ENCODE results near the gene FGF9.

The FGF9 gene

DNA sequence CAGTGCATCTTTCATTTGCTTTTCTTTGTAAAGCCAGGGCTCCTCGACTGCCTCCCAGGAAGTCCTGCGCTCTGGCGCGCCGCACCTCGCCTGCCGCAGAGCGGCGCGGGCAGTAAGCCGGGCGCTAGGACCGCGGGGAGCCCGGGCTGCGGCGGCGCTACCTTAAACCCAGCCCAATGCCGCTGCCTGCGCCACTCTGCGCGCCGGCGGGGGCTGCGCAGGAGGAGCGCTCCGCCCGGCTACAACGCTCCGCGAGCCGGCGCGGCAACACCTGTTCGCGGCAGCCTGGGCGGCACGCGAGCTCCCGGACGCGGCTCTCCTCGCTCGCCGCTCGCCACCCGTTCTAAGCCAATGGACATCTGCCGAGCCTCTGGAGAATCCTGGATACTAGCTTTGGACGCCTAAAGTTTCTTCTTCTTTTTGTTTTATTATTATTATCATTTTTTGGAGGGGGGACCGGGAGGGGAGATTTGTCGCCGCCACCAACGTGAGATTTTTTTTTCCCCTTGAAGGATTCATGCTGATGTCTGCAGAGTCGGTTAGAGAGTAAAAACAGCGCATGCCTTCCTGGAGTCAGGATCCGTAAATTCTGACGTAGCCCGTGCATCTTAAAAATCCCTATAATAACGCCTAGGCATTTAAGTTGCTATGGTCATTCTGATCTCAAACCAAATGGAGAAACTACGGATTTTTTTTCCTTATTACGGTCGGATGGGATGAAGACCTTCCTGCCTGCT is at the start of gene FGF9:
FGF9 (plus strand) TSS at position 191 of the 737 bp plus-strand sequence. CDS start 840 bp downstream, outside the sequence.
- DNase-seq, result peak; percentile 46

DNA sequence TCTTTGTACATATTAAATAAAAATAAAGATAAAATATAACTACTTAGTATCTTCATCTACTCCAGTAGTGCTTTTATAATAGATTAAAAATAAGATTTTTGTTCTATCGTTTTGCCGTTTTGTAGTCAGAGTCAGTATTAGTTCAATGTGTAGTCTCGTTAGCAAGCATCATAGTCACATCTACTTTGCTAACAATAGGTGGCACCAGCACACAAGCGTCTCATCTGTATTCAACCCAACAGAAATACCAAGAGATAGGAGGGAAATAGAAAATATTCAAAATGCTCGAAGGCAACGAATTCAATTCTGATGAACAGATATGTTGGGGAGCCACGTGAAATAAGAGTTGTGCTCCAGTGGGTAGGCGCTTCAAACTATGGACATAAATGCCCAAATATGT is 45.5 kb upstream of the FGF9 start:
- no peak for DNase-seq

DNA sequence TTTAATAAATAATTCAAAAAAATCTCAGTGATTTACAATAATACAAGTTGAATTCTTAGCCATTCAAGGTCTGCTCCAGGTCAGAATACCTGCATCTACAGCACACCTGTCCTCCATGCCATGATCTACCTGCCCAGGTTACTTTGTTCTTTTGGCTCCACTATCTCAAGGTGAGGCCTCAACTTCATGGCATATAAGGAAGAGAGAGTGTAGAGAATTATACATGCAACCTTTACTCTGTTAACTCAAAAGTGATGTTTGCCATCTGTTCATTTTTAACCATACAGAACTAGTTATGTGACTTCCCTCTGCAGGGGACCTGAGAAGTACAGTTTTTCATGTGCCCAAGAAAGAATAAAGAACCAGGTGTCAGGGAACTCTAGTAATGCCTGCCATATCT is 38.7 kb upstream of the FGF9 start:
- DNase-seq, result no peak

DNA sequence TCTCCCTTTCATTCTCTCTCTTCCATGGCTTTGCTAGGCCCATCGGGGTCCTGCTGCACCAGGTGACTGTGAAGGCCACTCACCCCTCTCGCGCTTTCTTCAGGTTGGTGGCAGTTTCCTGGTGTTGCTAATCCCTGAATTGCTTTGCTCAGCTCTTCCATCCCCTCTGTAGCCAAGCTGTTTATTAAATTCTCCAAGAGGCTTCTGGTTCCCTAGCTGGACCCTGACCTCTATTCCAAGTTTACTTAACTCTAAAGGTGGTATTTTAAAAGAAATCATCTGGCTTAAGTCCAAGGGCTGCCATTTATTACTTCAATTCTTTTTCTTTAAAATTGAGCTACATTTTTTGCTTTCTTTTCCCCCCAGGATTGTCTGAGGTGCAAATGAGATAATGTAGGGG is 34.2 kb upstream of the FGF9 start:
- DNase-seq, result no peak

DNA sequence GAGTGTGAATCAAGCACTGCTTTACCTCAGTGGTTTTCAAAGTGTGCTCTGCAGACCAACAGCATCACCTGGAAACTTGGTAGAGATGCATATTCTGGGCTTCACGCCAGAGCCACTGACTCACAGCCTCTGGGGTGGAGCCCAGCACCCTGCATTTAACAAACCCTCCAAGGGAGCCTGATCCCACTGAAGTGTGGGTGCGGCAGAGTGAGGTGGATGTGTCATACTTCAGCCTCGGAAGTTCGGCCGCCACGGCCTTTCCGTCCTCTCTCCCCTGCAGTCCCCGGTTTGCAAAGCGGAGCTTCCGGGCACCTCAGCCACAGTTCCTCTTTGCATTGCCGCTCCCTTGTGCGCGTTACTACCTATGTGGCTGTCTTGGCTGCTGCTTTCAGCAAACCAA is 33.6 kb upstream of the FGF9 start:
- DNase-seq, result no peak

DNA sequence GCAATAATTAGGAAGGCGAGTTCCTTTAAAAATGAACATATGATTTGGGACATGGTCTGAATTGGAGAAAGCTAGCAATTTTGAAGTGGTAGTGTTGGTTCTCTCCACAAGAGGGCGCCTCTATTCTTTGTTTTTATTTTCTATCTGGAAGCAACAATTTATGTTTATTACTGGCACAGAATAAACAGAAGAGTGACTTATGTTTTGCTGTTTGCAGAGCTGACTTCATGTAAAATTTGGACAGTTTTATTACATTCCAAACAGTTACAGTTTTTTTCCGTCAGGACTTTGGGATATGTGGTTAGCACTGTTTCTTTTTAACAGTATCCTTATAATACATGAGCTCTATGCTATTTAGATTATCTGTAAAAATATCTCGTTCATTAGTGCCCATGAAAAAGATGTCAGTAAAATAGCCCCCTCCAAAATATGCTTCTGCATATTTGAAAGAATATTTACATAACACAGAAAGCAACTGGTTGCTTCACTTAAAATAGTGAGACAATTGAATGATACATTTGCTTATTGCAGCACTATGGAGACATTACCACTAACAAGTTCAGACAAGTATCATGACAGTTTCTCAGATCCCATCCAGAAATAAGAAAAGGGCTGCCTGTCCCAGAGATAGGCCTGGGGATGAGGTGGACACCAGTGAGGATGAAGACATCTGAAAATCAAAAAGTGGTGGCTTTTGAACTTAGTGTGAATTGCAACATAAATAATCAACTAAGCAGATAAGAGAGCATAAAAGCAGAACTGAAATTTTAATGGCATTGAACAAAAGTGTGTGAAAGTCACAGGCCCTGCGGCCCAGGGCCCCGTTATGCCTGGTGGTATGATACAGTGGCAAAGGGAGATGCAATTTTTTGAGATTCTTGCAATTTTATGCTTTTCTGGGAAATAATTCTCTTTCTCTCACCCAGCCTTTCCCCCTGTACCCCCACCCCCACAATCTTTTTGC is 32.3 kb upstream of the FGF9 start:
- no peak for DNase-seq

DNA sequence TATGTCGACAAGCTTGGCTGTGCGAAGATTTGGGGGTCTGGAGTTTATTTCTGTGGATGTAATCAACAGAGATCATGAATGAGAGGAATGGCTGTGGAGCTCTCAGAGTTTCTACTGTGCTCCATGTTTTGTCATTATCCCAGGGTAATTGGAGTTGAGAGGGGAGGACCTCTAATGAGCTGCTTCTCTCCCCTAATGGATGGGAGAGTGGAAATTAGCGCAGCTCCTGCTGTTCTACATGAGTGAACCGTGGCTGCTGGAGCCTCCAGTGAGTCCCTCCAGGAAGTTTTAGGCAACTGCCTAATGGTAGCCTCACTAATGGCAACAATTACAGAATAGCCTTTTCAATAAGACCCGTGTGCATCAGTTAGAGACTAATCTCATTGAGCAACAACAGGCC is 31.3 kb upstream of the FGF9 start:
- peak; percentile 18 for DNase-seq

DNA sequence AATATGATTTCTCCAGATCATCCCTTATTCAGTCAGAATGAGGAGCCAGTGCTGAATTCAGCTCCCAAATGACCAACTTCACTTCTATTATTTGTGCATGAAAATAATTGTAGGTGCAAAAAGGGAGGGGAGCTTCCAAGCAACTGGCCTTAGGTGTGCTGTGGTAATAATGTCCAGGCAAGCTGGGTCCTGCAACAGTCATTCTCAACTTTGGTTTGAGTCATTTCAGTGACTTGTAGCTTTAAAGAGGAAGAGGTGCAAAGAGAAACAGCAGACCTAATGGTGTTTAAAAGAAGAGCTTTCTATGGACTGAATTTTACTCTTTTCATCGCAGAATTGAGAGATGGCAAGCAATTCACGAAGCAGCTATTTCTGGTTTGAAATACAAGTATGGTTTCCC is 29.2 kb upstream of the FGF9 start:
- no peak for DNase-seq

DNA sequence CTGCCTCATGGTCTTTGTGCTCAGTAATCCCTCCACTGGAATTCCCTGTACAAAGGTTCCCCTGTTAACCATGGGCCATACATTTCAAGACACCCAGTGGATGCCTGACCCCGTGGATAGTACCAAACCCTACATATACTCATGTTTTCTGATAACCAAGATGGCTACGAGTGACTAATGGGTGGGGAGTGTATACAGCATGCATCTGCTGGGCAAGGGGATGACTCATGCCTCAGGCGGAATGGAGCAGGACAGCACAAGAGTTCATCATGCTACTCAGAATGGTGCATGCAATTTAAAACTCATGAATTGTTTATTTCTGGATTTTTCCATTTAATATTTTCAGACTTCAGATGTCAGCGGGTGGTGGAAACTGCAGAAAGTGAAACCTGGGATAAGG is 13.3 kb upstream of the FGF9 start:
- no peak for DNase-seq

DNA sequence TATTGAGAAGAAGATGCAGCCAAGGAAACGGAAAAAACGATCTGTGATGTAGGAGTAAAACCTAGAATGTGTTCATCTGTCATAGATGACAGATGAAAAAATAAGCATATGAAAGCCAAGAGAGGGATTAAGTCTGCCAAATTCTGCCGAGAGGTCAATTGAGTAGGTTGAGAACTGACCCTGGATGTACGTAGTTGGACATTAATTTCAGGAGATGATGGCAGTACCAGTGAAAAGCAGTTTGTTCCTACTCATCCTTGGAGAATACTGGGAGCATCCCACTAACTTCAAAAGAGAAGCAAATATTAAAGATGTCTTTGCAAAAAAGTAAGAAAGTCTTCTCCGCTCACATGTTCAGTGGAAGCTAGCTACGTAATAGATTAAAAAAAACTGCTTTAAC is 11.8 kb upstream of the FGF9 start:
- no peak for DNase-seq

DNA sequence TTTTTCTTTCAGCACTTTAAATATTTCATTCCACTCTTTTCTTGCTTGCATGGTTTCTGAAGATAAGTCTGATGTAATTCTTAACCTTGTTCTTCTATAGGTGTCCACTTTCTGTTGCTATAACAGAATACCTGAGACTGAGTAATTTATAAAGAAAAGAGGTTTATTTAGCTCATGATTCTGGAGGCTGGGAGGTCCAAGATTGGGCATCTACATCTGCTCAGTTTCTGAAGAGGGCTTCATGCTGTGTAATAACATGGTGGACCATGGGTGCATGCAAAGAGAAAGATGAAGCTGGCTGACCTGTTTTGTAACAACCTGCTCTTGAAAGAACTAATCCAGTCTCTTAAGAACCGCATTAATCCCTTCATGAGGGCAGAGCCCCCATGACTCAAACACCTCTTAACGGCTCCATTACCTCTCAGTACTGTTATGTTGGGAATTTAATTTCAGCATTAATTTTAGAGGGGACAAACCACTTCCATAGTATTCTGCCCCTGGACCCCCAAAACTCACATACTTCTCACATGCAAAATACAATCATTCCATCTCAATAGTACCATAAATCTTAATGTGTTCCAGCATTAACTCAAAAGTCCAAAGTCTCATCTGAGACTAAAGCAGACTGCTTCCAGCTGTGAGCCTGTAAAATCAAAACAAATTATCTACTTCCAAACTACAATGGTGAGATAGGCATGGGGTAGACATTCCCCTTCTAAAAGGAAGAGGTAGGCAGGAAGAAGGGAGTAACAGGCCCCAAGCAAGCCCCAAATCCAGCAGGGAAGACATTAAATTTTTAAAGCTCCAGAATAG is 9.6 kb upstream of the FGF9 start:
- DNase-seq, result no peak

DNA sequence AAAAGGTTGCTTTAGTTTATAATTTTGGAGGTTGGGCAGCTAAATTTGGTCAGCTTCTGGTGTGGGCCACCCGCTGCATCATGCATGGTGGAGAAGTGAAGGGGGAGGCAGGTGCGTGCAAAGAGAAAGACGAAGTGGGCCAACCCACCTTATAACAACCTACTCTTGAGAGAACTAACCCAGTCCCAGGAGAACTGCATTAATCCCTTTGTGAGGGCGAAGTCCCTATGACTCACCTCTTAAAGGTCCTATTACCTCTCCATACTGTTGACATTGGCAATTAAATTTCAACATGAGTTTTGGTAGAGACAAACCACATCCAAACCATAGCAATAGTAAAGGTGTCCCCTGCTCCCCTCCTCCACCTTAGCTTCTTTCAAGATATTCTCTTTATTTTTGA is 7.7 kb upstream of the FGF9 start:
- no peak for DNase-seq

DNA sequence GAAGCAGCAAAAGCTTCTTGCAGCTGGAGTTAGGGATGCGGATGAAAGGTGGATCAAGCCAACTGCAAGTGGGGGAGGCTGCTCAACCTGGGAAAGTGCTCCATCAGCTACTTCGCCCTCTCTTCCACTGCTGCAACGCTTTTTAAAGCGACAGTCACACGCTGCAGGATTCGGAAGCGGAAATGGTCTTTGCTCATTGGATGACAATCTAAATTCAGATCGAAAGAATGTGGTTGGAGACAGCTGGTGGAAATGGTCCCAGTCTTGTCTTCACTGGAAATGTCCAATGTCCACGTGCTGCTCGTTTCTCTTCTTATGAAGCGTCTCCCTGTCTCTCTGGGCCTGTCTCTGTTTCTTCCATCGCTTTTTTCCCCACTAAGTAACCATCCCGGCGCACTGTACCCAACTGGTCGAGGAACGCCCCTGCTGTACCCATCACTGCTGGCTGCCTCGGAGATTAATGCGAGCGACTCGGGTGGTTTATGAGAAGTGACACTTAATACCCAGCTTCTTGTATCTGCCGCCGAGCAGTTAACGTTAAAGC is 2.1 kb upstream of the FGF9 start:
- no peak for DNase-seq

DNA sequence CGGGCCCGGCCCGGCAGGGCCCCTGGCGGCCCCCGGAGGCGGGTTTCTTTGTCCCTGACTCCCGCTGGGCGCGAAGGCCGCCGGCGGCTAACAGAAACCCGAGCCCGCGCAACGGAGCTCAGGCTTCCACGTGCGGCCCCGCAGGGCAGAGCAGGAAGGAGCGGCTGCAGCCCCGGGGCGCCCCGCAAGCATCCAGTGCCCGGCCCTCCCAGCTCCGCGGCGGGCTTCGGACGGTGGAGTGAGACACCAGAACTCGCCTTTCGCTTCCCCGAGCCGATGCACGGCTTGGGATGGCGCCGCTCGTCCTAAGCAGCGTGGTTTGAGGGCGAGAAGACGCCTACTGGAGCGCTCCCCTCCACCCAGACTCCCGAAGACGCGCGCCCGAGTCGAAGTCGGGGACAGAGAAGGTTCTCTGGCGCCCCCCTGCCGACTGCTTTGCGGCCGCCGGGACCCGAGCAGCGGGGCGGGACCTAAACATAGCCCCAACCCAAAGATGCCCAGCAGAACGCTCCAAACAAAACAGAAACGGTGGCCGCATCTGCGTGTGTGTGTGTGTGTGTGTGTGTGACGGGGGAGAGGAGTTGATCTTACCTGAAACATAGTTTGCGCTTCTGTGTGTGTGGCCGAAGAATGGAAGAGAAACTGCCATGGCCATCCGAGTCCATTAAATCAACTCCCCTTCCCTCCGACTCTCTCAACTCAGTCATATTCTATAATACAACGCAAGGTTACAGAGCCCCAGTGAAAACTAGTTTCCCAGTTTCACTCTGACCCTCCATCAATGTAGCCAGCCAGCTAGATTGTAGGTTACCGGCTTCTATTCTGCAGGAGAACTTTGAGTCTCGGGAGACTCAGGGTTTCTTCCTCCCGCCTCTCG is 629 bp upstream of the FGF9 start:
- DNase-seq, result no peak

DNA sequence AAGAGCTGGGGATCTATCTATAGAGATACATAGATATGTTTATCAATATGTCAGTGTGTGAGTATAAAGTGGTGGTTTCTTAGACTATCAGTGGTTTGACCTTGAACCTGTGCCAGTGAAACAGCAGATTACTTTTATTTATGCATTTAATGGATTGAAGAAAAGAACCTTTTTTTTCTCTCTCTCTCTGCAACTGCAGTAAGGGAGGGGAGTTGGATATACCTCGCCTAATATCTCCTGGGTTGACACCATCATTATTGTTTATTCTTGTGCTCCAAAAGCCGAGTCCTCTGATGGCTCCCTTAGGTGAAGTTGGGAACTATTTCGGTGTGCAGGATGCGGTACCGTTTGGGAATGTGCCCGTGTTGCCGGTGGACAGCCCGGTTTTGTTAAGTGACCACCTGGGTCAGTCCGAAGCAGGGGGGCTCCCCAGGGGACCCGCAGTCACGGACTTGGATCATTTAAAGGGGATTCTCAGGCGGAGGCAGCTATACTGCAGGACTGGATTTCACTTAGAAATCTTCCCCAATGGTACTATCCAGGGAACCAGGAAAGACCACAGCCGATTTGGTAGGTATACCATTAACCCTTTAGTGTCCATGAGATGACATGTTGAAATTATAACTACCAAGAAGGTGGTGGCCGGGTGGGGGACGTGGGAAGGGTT is 880 bp downstream of the FGF9 start:
- no peak for DNase-seq

DNA sequence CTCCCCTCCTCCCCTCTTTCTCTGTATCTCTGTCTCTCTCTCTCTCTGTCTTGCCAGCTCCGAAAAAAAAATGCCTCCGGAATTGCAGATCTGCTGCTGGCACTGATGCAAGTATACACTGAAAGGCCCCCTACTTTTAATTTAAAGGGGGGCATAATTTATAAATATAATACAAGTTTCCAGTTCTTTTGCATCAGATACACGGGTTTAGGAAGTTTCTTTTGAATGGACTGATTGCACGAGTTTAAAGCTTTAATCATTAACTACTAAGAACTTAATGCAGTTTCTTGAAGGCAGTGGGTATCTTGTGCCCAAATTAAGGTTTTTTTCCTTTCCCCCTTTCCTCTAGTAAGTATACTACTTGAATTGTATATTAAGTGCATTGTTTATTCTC is 1.4 kb downstream of the FGF9 start:
- DNase-seq, result no peak

DNA sequence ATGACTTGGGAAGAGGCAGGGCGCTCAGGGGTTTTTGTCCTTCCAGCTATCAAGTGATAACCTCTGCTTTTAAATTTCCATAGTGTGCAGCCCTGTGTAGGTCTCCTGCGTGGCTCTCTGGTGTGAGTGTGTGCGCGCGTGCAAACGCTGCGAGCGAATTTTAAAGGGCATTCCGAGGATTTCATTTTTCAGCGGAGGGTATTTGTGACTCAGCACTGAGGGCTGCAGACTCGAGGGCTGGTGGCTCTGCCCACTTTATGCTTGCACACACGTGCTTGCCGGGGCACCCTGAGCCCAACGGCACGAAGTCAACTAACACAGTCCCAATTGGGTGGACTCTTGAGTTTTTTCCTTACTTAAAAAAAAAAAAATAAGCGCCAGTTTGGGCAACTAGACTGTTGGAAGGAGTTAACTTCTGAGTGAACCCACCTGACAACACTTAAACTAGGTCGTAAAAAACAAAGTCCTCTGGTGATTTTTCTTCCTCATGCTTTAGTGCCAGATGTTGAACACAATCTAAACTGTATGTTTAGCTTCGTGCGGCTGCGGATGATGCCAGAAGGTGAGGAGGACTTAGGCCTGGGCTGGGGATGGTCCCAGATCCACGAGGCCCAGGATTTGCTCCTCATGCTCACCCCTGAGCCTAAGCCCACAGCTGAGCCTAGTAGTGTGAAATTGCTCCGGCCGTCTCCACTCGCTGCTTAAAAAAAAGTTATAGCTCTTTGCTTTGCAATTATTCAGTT is 2.1 kb downstream of the FGF9 start:
- DNase-seq, result no peak

DNA sequence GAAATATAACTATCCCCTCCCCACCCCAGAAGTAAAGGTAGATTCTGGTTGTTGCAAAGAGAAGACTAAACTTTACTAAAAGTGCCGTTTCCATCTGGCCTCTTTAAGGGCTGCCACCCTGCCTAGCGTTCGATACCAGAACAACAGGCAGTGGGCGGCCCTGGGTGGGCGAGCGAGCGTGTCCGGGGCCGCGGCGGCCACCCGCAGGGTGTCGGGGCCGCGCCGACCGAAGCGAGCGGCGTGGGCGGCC is 2.6 kb downstream of the FGF9 start:
- no peak for DNase-seq

DNA sequence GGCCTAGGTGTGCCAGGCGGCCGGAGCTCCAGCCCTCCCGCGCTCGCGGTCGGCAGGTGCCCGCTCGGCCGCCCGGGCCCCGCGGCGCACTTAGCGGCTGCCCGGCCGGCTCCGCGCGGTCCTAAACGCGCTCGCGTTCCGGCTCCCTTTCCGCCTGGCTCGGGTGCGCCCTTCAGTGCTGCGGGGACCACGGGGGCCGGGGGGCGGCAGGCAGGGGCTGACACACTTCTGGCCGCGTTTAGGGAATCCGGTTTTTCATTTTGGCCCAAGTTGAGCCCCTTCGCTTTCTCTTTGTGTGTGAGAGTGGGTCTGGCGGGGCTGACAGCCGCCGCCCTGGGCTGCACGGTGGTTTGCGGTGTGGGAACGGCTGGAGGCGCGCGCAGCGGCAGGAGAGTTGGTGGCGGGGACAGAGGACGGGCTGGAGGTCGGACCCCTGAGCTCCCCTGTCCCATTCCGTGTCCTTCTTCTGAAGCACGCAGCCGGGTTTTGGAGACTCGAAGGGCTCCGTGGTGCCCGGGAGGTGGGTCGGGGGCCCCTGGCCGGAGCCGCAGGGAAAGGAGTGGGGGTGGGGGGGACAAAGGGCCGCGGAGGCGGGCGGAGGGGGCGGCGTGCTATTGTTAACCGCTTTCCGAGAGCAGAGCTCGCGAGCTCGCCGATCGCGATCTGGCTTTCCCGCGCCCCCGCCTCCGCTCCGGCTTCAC is 3.1 kb downstream of the FGF9 start:
- DNase-seq, result no peak

DNA sequence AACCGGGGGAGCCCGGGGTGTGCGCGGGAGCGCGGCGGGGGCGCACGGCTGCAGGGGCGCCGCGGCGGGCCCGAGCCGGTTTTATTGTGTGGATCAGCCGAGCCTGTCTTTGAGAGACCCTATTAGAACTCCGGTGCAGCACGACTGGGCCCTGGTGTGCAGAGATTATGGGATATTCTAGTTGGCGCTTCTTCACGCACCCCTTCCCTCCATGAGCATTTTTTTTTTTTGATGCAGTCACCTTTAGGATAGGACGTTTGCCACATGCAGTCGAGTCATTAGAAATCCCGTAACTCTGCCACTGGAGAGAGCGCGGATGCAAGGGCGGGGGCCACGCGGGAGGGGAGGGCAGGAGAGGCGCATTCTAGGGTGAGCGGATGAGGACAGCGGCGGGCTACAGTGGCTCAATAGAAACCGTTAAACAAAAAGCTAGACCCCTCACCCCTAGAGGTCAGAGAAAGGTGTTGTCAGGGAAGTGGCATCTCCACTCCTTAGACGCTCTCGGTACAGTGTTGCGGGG is 3.7 kb downstream of the FGF9 start:
- no peak for DNase-seq

Measured in NCI-H2081 treated with DMSO at 0.1 percent for 48 hours (cell line).